Liver (tissue), 3 donors: Measurements from ENCODE around the gene ARMCX1.

Experiments used
- FOXA1 ChIP-seq: IDR thresholded peaks from 2 replicates; pipeline ENCODE4 v1.6.1; 2016; ENCODE audit warnings: antibody characterized with exemption
- HNF4G ChIP-seq: IDR thresholded peaks from 2 replicates; pipeline ENCODE4 v1.6.1; 2016; ENCODE audit warnings: antibody characterized with exemption
- JUND ChIP-seq, 2 donors: IDR thresholded peaks; 2 replicates each; pipeline ENCODE4 v1.6.1; 2016; ENCODE audit warnings: antibody characterized with exemption in 2 of 2
- RXRA ChIP-seq, 2 donors: IDR thresholded peaks; 2 replicates each; pipeline ENCODE4 v1.6.1; 2017 to 2018; ENCODE audit warnings: antibody characterized with exemption in 2 of 2, mild to moderate bottlenecking in 1 of 2
- TAF1 ChIP-seq: conservative IDR thresholded peaks from 2 replicates; pipeline ENCODE4 v1.6.1; 2016; ENCODE audit warnings: antibody characterized with exemption, mild to moderate bottlenecking
- YY1 ChIP-seq: IDR thresholded peaks from 2 replicates; pipeline ENCODE4 v1.6.1; 2016; ENCODE audit warnings: antibody characterized with exemption, mild to moderate bottlenecking
- TF ChIP-seq, protein P1 (sequence below): fragments of 150-350 bp; IDR thresholded peaks from 2 replicates; pipeline ENCODE4 v1.5.1; 2017; ENCODE audit warnings: improper control_type of control experiment, low read depth, low read length; ENCODE audit not compliant: missing input control
- donor health status: healthy.
- donor health status: healthy.

DNA sequence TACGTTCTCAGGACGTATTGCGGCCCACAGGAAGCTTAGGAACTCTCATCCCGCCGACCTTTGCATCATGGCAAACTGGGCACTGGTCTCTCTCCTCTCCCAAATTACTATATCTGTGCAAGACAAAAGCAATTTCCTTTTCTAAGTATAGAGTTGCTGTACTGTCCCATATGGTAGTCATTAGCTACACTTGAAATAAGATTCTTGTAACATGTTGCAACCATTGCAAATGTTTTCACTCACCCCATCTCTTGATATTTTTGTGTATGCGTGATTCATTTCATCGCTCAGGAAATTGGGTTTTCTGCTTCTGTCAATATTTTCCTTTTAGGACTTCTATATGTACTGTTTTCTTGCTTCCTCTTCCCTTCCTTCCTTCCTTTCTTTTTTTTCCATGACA is 51.7 kb downstream of the ARMCX1 start:
- TF ChIP-seq RXRA (IDR thresholded peaks at IDR 0.05) (no peak), TAF1 (no peak), JUND (IDR thresholded peaks at IDR 0.05) (no peak), FOXA1 (no peak), HNF4G (no peak), YY1 (no peak)
- TF ChIP-seq, protein P1, sequence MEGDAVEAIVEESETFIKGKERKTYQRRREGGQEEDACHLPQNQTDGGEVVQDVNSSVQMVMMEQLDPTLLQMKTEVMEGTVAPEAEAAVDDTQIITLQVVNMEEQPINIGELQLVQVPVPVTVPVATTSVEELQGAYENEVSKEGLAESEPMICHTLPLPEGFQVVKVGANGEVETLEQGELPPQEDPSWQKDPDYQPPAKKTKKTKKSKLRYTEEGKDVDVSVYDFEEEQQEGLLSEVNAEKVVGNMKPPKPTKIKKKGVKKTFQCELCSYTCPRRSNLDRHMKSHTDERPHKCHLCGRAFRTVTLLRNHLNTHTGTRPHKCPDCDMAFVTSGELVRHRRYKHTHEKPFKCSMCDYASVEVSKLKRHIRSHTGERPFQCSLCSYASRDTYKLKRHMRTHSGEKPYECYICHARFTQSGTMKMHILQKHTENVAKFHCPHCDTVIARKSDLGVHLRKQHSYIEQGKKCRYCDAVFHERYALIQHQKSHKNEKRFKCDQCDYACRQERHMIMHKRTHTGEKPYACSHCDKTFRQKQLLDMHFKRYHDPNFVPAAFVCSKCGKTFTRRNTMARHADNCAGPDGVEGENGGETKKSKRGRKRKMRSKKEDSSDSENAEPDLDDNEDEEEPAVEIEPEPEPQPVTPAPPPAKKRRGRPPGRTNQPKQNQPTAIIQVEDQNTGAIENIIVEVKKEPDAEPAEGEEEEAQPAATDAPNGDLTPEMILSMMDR: no peak
